ENCODE measurements around the gene IRF1. TPM values are rescaled to one million over a fixed set of nuclear protein-coding genes. Genes with fewer than 3 reads are reported as not detected.

The IRF1 gene
- total RNA-seq, 4 donors from 2014 or later = 5.5 to 20.6 (median 8.4) TPM

GRCh38 chr5:132483661-132484390 lies 6.7 kb downstream of the IRF1 start:
- peaks cover 0 to 36% of the 10 kb centered on the region in 2 donors for H3K36me3 ChIP-seq
- no peaks in the 10 kb centered on the region for H3K27me3 ChIP-seq
- ATAC-seq (no peak), DNase-seq (peak in 1 of 2 donors; percentile 5)
- intact Hi-C loops (cut with DNase I; ENCODE audit: low total_unique reads) (loop anchor here (5.0 kb wide), 1 partner anchor 37 kb away; no protein-coding TSS in a partner anchor), in situ Hi-C loops (cut with MboI; ENCODE audit: low sequenced_read_pairs in 4 of 4) (no loop called here)
- no peaks in the 10 kb centered on the region for H3K9me3 ChIP-seq
- peak overlapping the region in 1 of 4 donors; percentile 34 for H3K27ac ChIP-seq
- H3K4me1 ChIP-seq = peaks cover 14 to 15% of the 10 kb centered on the region in 2 donors
- no peak overlapping the region for H3K4me3 ChIP-seq
- TF ChIP-seq POLR2A (IDR thresholded peaks at IDR 0.05) (no peak), CTCF (IDR thresholded peaks at IDR 0.05 in 4 of 5, conservative IDR thresholded peaks at IDR 0.05 in 1 of 5) (no peak)

- no peaks in the 10 kb centered on the region for H3K27me3 ChIP-seq
- peaks cover 0 to 36% of the 10 kb centered on the region in 2 donors for H3K36me3 ChIP-seq
- DNase-seq (no peak), ATAC-seq (no peak)
- peak overlapping the region in 1 of 4 donors; percentile 34 for H3K27ac ChIP-seq
- TF ChIP-seq CTCF (IDR thresholded peaks at IDR 0.05 in 4 of 5, conservative IDR thresholded peaks at IDR 0.05 in 1 of 5) = no peak
- no peak for TF ChIP-seq POLR2A (IDR thresholded peaks at IDR 0.05)
- no peak overlapping the region for H3K4me3 ChIP-seq
- in situ Hi-C loops (cut with MboI; ENCODE audit: low sequenced_read_pairs in 4 of 4) (no loop called here), intact Hi-C loops (cut with DNase I; ENCODE audit: low total_unique reads) (loop anchor here (5.0 kb wide), 1 partner anchor 36 kb away; no protein-coding TSS in a partner anchor)
- no peaks in the 10 kb centered on the region for H3K9me3 ChIP-seq
- peaks cover 8 to 11% of the 10 kb centered on the region in 2 donors for H3K4me1 ChIP-seq
These were observed 7.5 kb downstream of the IRF1 start for GRCh38 chr5:132483101-132483500.

- DNase-seq = peak in 1 of 2 donors; percentile 49
- Histone ChIP-seq H3K36me3 (peaks cover 0 to 34% of the 10 kb centered on the region in 2 donors), H3K4me1 (peaks cover under 1 to 5% of the 10 kb centered on the region in 2 donors), H3K27ac (peak overlapping the region in 2 of 4 donors; percentile 65 to 70), H3K27me3 (no peaks in the 10 kb centered on the region), H3K9me3 (no peaks in the 10 kb centered on the region), H3K4me3 (no peak overlapping the region)
- peak; percentile 52 to 79 for ATAC-seq
- intact Hi-C loops (cut with DNase I; ENCODE audit: low total_unique reads) = loop anchor here (2.0 to 5.0 kb wide), 2 partner anchors 25 to 34 kb away; no protein-coding TSS in a partner anchor
- TF ChIP-seq POLR2A (IDR thresholded peaks at IDR 0.05) = no peak
- TF ChIP-seq CTCF (IDR thresholded peaks at IDR 0.05 in 4 of 5, conservative IDR thresholded peaks at IDR 0.05 in 1 of 5) = no peak
- in situ Hi-C loops (cut with MboI; ENCODE audit: low sequenced_read_pairs in 4 of 4) = no loop called here
These were observed 8.9 kb downstream of the IRF1 start for GRCh38 chr5:132481596-132482211.

- Histone ChIP-seq H3K9me3 (no peaks in the 10 kb centered on the region), H3K36me3 (peaks cover 0 to 28% of the 10 kb centered on the region in 2 donors)
These were observed 9.5 kb downstream of the IRF1 start for GRCh38 chr5:132480893-132481595.

More at GRCh38 chr5:132480893-132481595, 9.5 kb downstream of the IRF1 start:
- Histone ChIP-seq H3K27ac (peak overlapping the region in 2 of 4 donors; percentile 65 to 70), H3K4me1 (peaks cover 0 to 5% of the 10 kb centered on the region in 2 donors), H3K27me3 (no peaks in the 10 kb centered on the region), H3K4me3 (no peak overlapping the region)
- in situ Hi-C loops (cut with MboI; ENCODE audit: low sequenced_read_pairs in 4 of 4) (no loop called here), intact Hi-C loops (cut with DNase I; ENCODE audit: low total_unique reads) (loop anchor here (2.0 to 5.0 kb wide), 2 partner anchors 24 to 34 kb away; no protein-coding TSS in a partner anchor)
- TF ChIP-seq POLR2A (IDR thresholded peaks at IDR 0.05) (no peak), CTCF (IDR thresholded peaks at IDR 0.05 in 4 of 5, conservative IDR thresholded peaks at IDR 0.05 in 1 of 5) (no peak)
- ATAC-seq (peak in 1 of 2 donors; percentile 25), DNase-seq (no peak)

Measured in gastrocnemius medialis (tissue), 4 donors.